Activated T-cell treated with anti-CD3 and anti-CD28 coated beads, Interleukin-2, amount 50 U/mL, for 24 hours (primary cell): ENCODE results near the gene PI4KA.
"Not testable (repeated sequence)": the region's sequence is repeated elsewhere in the genome, so short reads cannot be mapped to it uniquely, and the experiment has no call there.

Source experiments
- DNase-seq: peaks from one replicate; pipeline ENCODE4 v3.0.0-alpha.2; 2020
- H3K27ac Mint-ChIP-seq: 2 replicates; pipeline ENCODE4 v1.8.0; 2020; ENCODE audit warnings: mild to moderate bottlenecking, mixed read lengths
- H3K27me3 Mint-ChIP-seq: 2 replicates; pipeline ENCODE4 v1.8.0; 2020; ENCODE audit warnings: mixed read lengths
- H3K36me3 Mint-ChIP-seq: 2 replicates; pipeline ENCODE4 v1.8.0; 2020; ENCODE audit warnings: low read depth, mixed read lengths
- H3K4me1 Mint-ChIP-seq: 2 replicates; pipeline ENCODE4 v1.8.0; 2020; ENCODE audit warnings: low read depth, mixed read lengths
- H3K4me3 Mint-ChIP-seq: 2 replicates; pipeline ENCODE4 v1.8.0; 2020; ENCODE audit warnings: mild to moderate bottlenecking, moderate library complexity, mixed read lengths
- H3K9me3 Mint-ChIP-seq: 2 replicates; pipeline ENCODE4 v1.8.0; 2020; ENCODE audit warnings: mixed read lengths

PI4KA gene

DNA sequence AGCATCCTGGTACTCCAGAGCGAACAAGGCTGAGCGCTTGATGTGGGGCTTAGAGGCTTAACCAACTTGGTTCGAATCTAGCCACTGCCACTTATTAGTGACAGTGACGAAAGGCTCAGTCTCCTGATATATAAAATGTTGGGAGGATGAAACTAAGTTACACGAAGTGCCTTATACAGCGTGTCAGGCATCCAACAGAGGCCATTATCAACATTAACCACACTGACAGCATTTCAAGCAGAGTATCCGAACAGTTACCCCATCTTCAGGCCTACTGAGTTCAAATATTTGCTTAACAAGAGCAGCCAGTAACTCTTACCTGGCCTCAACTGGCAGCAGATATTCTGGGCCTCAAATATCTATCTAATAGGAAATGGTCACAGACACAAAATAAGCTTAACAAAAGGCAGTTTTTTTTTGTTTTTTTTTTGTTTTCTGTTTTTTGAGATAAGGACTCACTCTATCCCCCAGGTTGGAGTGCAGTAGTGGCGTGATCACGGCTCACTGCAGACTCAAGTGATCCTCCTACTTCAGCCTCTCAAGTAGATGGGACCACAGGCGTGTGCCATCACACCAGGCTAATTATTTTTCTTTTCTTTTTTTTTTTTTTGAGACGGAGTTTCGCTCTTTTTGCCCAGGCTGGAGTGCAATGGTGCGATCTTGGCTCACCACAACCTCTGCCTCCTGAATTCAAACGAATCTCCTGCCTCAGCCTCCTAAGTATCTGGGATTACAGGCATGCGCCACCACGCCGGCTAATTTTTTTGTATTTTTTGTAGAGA lies 81.8 kb downstream of the PI4KA start:
- DNase-seq: no peak
- H3K27ac Mint-ChIP-seq: peak overlapping the region; percentile 6
- no peak overlapping the region for H3K4me3 Mint-ChIP-seq
- H3K9me3 Mint-ChIP-seq: no peaks in the 10 kb centered on the region
- no peaks in the 10 kb centered on the region for H3K27me3 Mint-ChIP-seq
- peaks cover 64% of the 10 kb centered on the region for H3K36me3 Mint-ChIP-seq
- H3K4me1 Mint-ChIP-seq: peaks cover 28% of the 10 kb centered on the region

DNA sequence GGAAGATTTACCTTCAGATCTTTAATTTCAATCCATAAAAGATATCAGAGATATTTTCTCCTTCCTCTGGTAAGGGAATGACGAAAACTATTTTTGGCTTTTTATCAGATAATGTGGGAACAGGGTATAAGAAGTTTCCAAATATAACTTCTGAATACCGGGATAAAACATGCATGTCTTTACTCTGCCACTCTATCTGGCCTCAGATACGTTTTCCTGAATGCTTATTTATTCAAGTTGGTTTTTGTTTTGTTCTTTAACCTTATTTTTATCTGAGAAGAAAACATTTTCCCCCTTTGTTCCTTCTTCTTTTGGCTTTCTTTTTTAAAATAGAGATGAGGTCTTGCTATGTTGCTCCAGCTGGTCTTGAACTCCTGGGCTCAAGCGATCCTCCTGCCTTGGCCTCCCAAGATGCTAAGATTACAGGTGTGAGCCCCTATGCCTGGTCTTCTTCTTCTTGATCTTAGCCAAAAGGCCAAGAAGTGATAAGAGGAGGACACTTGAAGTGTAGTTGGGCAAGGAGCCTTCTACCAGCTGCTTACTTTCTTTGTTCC lies 83.2 kb downstream of the PI4KA start:
- Mint-ChIP-seq H3K27ac (no peak overlapping the region), H3K36me3 (peaks cover 63% of the 10 kb centered on the region), H3K27me3 (no peaks in the 10 kb centered on the region), H3K4me1 (peaks cover 17% of the 10 kb centered on the region), H3K4me3 (no peak overlapping the region), H3K9me3 (no peaks in the 10 kb centered on the region)
- DNase-seq: no peak

DNA sequence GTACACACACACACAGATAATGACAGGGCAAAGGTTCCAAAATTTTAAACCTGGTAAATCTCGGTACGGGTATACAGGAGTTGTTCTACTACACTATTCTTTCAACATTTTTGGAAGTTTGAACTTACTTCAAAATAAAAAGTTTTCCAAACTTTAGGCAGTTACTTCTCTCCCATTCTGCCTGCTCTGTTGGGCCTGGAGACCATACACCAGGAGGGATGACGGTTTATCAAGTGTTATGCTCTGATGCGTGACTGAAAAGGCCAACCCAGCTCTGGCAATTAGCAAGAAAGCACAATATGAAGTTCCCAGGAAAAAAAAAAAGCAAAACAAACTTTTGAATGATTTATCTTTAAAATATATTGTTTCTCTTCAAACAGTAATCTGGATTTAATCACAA lies 83.7 kb downstream of the PI4KA start:
- peaks cover 61% of the 10 kb centered on the region for H3K36me3 Mint-ChIP-seq
- H3K4me3 Mint-ChIP-seq: no peak overlapping the region
- peaks cover 13% of the 10 kb centered on the region for H3K4me1 Mint-ChIP-seq
- DNase-seq: no peak
- no peaks in the 10 kb centered on the region for H3K9me3 Mint-ChIP-seq
- no peaks in the 10 kb centered on the region for H3K27me3 Mint-ChIP-seq
- H3K27ac Mint-ChIP-seq: no peak overlapping the region

DNA sequence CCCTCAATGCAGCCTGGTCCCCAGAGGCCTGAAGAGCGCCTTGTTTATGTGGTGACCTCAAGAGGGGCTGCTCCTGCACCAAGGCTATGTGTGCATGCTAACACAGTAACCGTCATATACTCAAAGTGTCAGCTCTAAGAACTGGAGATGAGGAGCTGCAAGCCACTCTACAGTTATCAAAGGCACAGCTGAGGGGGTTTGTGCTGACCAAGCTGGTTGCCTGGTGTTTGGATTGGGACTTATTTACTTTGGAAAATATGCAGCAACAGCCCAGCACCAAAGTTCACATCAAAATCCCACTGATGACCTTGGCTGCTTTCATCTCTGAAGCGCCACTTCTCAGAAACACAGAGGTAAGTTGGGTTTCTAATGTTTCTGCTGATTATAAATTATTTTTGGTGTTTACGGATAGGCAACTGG lies 84.8 kb downstream of the PI4KA start, which contains the start of gene SERPIND1:
TSS of gene SERPIND1 (plus strand) at position 321 of the 420 bp plus-strand sequence. CDS start 5,200 bp downstream, outside the sequence.
- Mint-ChIP-seq H3K9me3 (no peaks in the 10 kb centered on the region), H3K27me3 (no peaks in the 10 kb centered on the region), H3K36me3 (peaks cover 58% of the 10 kb centered on the region), H3K4me3 (no peak within 1 kb of the TSS), H3K4me1 (peaks cover 9% of the 10 kb centered on the region), H3K27ac (no peak within 1 kb of the TSS)
- DNase-seq: no peak

DNA sequence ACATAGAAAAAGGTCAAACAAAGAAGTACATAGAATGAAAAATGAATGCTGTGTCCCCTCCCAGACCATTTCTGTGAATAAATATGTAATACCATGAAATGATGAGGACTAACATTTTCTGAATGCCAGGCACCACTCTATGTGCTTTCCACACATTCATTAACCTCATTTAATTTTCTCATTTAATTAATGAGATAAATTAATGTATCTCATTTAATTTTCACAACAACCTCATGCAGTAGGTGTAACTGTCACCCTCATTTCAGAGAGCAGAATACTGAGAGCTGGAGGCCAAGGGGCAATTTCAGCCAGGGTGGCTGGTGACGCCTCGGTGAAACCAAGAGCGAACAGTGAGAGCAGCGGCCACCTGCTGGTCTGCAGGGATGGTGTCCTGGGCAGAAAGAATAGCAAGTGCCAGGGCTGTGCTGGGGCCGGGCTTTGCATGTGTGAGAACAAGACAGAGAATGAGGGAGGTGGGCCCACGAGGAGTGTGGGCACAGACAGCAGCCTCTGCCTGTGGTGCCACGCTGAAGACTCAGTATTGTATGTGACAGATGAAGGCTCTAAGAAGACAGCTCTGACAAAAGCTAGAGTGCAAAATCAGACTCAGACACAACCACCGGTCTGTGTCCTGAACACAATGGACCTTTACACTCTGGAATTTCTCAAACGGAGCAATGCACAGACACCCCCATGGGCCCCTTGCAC lies 86.5 kb downstream of the PI4KA start:
- H3K36me3 Mint-ChIP-seq: peaks cover 50% of the 10 kb centered on the region

DNA sequence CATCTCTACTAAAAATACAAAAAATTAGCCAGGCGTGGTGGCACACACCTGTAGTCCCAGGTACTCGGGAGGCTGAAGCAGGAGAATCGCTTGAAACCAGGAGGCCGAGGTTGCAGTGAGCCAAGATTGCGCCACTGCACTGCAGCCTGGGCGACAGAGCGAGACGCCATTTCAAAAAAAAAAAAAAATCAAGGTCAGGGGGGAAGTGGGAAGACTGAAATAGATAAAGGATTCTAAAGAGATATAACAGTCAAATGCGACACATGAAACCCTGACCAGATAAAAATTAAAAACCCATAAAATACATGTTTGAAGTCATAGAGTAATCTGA lies 89.2 kb downstream of the PI4KA start:
- H3K4me1 Mint-ChIP-seq, H3K27me3 Mint-ChIP-seq, H3K9me3 Mint-ChIP-seq, H3K4me3 Mint-ChIP-seq, H3K27ac Mint-ChIP-seq, DNase-seq: not testable (repeated sequence)
- peaks cover 55% of the 10 kb centered on the region for H3K36me3 Mint-ChIP-seq

More for the DNA sequence above, 86.5 kb downstream of the PI4KA start:
- no peaks in the 10 kb centered on the region for H3K9me3 Mint-ChIP-seq
- DNase-seq: no peak
- no peaks in the 10 kb centered on the region for H3K27me3 Mint-ChIP-seq
- no peak overlapping the region for H3K27ac Mint-ChIP-seq
- H3K4me3 Mint-ChIP-seq: no peak overlapping the region
- no peaks in the 10 kb centered on the region for H3K4me1 Mint-ChIP-seq

DNA sequence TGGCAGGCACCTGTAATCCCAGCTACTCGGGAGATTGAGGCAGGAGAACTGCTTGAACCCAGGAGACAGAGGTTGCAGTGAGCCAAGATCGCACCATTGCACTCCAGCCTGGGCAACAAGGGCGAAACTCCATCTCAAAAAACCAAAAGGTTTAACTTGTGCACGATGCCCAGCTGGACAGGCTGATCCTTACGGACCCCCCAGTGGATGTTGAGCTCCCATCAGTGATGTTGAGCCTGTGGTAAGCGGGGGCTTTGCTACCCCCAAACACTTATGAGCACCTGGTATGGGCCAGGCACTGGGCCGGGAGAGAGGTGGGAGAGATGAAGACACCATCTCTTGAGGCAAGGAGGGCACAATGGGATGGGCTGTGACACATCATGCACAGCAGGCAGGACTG lies 92.1 kb downstream of the PI4KA start:
- DNase-seq: no peak
- H3K36me3 Mint-ChIP-seq: peaks cover 64% of the 10 kb centered on the region
- H3K27me3 Mint-ChIP-seq: no peaks in the 10 kb centered on the region
- no peak overlapping the region for H3K27ac Mint-ChIP-seq
- H3K4me1 Mint-ChIP-seq: no peaks in the 10 kb centered on the region
- H3K4me3 Mint-ChIP-seq: no peak overlapping the region
- no peaks in the 10 kb centered on the region for H3K9me3 Mint-ChIP-seq

DNA sequence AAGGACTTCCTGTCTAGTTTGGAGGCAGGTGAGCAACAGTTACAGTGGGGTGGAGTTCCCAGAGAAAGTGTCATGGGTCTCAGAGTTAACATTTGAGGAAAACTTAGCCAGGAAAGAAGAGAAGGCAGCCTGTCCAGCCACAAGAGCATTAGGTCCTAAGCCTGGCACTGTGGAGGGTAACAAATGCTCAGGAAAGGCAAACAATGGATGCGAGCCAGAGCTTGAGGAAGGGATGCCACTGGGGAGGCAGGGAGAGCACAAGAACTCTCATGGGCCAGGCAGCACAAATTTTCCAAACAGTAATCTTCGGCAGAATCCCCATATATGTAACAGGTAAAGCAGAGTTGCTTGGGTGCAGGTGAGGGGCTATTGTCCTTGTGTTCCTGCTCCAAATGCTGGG lies 92.7 kb downstream of the PI4KA start:
- H3K4me3 Mint-ChIP-seq: no peak overlapping the region
- H3K27ac Mint-ChIP-seq: no peak overlapping the region
- H3K36me3 Mint-ChIP-seq: peaks cover 70% of the 10 kb centered on the region
- no peaks in the 10 kb centered on the region for H3K27me3 Mint-ChIP-seq
- no peaks in the 10 kb centered on the region for H3K4me1 Mint-ChIP-seq
- no peak for DNase-seq
- H3K9me3 Mint-ChIP-seq: no peaks in the 10 kb centered on the region

DNA sequence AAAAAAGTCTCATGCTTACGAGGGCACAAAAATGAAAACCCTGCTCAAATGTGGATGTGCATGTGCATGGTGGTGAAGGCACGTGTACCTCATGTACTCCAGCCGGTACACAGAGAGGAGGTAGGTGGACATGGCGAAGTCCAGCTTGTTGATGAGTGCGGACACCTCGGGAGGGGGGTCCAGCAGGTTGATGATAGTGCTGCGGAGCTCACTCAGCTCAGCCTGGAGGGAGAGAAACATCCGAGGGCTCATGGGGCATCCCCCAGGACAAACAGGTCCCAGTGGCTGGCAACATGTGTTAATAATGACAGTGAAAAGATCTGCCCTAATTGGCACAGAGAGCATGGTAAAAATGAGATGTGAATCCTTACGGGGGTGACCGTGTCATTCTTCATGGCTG lies 93.9 kb downstream of the PI4KA start:
- Mint-ChIP-seq H3K4me3 (no peak overlapping the region), H3K36me3 (peaks cover 73% of the 10 kb centered on the region), H3K9me3 (no peaks in the 10 kb centered on the region), H3K27me3 (no peaks in the 10 kb centered on the region), H3K27ac (no peak overlapping the region), H3K4me1 (no peaks in the 10 kb centered on the region)
- DNase-seq: no peak

DNA sequence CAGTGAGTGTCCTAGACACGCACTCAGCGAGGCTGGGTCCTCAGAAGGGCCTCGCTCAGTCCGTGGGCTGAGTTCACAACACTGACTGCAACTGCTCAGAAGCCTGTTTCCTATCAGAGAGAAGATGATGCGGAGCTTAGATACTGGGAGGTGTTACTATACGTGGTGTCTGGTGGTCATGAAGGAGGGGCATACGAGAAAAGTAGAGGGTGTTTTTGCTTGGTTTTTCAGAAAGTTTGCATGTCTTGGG lies 94.2 kb downstream of the PI4KA start:
- H3K9me3 Mint-ChIP-seq: no peaks in the 10 kb centered on the region
- H3K4me1 Mint-ChIP-seq: no peaks in the 10 kb centered on the region
- DNase-seq: no peak
- no peak overlapping the region for H3K4me3 Mint-ChIP-seq
- H3K27me3 Mint-ChIP-seq: no peaks in the 10 kb centered on the region
- H3K36me3 Mint-ChIP-seq: peaks cover 71% of the 10 kb centered on the region
- no peak overlapping the region for H3K27ac Mint-ChIP-seq

DNA sequence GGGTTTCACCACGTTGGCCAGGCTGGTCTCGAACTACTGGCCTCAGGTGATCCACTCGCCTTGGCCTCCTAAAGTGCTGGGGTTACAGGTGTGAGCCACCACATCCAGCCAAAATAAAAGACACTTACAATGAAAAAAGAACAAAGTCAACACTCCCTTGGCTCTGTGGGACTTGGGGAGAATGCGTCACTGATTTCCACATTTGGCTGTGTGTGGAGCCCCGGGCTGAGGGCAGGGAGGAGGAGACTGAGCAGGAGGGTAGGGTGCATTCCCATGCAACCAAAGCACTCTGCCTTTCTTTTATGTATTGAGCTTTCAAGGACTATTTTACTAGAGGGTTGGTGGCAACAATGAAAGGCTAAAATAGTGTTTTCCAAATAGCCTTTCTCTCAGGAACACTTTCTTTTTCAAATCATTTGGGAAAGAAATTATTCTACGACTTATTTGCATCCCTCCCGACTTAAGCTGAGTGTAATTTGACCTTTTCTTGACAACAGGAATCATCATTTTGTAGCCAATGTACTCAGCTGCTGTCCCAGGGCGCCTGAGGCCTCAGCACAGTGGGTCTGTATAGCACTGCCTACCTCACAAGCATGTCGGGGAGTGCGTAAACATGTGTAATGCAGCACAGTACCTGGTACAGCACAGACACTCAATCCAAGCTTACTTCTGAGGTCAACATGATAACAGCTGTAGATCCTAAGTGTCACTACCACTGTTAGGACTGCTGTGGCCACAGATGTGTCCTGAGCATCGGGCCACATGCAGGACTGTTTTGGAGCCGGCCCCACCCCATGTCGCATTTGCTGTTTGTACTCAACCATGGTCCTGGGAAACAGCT lies 94.8 kb downstream of the PI4KA start:
- no peak overlapping the region for H3K4me3 Mint-ChIP-seq
- peaks cover 69% of the 10 kb centered on the region for H3K36me3 Mint-ChIP-seq
- no peaks in the 10 kb centered on the region for H3K27me3 Mint-ChIP-seq
- H3K27ac Mint-ChIP-seq: no peak overlapping the region
- no peak for DNase-seq
- no peaks in the 10 kb centered on the region for H3K4me1 Mint-ChIP-seq
- no peaks in the 10 kb centered on the region for H3K9me3 Mint-ChIP-seq

DNA sequence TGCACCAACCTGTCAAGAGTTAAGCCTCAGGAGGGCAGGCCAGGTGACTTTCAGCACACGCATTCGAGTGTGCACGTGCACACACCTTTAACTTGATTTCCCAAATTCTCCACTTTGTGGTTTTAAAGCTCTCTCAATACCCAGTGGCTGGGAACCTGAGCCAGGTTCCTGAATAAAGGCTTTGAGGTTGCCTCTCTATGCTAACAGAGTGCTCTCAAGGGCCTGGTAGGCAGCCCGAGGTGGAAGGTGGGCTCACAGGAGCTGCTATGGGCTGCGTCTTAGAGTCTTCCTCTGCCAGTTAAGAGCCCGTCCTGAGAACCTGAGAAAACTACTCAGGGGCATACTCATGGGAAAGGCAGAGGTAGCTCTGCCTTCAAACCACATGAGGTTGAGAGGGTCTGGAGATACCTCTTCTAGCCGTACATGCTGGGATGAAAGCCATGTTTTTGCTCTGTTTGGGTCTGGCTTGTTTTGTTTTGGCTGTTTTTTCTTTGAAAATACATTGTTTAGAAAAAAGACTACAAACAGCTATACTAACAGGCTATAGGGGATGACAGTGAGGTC lies 96.3 kb downstream of the PI4KA start:
- Mint-ChIP-seq H3K27ac (no peak overlapping the region), H3K9me3 (no peaks in the 10 kb centered on the region), H3K4me3 (no peak overlapping the region), H3K36me3 (peaks cover 76% of the 10 kb centered on the region), H3K4me1 (no peaks in the 10 kb centered on the region), H3K27me3 (no peaks in the 10 kb centered on the region)
- DNase-seq: no peak

DNA sequence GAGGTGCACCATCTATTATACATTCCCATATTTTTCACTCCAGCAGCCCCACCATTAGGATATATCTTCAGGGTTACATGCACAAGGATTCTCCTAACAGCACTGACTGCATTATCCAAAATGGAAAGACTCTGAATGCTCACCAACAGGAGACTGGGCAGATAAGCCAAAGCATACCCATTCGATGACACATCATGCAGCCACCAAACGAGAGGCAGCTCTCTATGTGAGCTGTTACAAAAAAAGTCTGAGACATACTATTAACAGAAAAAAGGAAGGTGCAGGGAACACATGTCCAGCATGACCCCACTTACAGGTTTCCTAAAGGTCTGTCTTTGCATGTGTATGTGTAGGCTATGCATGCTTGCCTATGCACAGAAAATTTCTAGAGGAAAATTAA lies 97.1 kb downstream of the PI4KA start:
- Mint-ChIP-seq H3K4me3 (no peak overlapping the region), H3K27ac (no peak overlapping the region), H3K9me3 (no peaks in the 10 kb centered on the region), H3K27me3 (no peaks in the 10 kb centered on the region), H3K4me1 (no peaks in the 10 kb centered on the region), H3K36me3 (peaks cover 78% of the 10 kb centered on the region)
- no peak for DNase-seq

DNA sequence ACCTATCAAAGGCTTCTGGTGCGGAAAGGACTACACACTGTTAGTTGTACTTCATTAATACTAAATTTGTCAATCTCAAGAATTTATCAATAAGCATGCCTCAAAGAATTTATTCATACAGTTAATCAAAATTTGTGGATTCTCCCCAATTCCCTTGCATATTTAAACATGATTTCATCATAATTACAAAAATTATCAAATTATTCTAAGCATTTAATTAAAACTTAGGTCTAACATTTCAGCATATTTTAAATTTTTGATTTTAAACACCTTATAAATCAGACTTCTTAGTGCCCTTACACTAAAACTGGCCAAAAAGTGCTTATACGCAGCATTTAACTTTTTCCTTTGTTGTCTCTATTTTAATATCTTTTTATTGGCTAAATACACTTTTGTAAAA lies 98.5 kb downstream of the PI4KA start:
- H3K36me3 Mint-ChIP-seq: peaks cover 71% of the 10 kb centered on the region
- H3K4me1 Mint-ChIP-seq: no peaks in the 10 kb centered on the region
- no peak for DNase-seq
- H3K4me3 Mint-ChIP-seq: no peak overlapping the region
- H3K9me3 Mint-ChIP-seq: no peaks in the 10 kb centered on the region
- no peak overlapping the region for H3K27ac Mint-ChIP-seq
- no peaks in the 10 kb centered on the region for H3K27me3 Mint-ChIP-seq
